Activated CD8-positive, alpha-beta T cell treated with anti-CD3 and anti-CD28 coated beads for 36 hours (primary cell): ENCODE data around the gene NRXN3. TPM values are rescaled to one million over a fixed set of nuclear protein-coding genes. Genes with fewer than 3 reads are reported as not detected.

ENCODE experiments used
- ATAC-seq: fragments of 200-7000 bp; cut with Tn5 transposase; one replicate; pipeline ENCODE4 v1.10.0; 2021; ENCODE audit warnings: mild to moderate bottlenecking, moderate library complexity
- CTCF ChIA-PET: fragments of 350-600 bp; sonication (Branson Sonifier 250); formaldehyde crosslinking; loops from one replicate; lab custom pipeline; 2021; ENCODE audit warnings: antibody characterized with exemption; lab: Charles Lee
- POLR2A ChIA-PET: fragments of 350-600 bp; sonication (Branson Sonifier 250); formaldehyde crosslinking; loops from one replicate; lab custom pipeline; 2021; ENCODE audit warnings: antibody characterized with exemption; lab: Charles Lee
- DNase-seq: peaks from one replicate; pipeline ENCODE4 v3.0.0-alpha.2; 2020
- H3K27ac Mint-ChIP-seq: one replicate; pipeline ENCODE4 v1.8.0; 2021; ENCODE audit warnings: mild to moderate bottlenecking, mixed read lengths
- H3K27me3 Mint-ChIP-seq: one replicate; pipeline ENCODE4 v1.8.0; 2021; ENCODE audit warnings: mixed read lengths
- H3K36me3 Mint-ChIP-seq: one replicate; pipeline ENCODE4 v1.8.0; 2021; ENCODE audit warnings: low read depth, mixed read lengths
- H3K4me1 Mint-ChIP-seq: one replicate; pipeline ENCODE4 v1.8.0; 2021; ENCODE audit warnings: low read depth, mixed read lengths
- H3K4me3 Mint-ChIP-seq: one replicate; pipeline ENCODE4 v1.8.0; 2021; ENCODE audit warnings: mild to moderate bottlenecking, moderate library complexity, mixed read lengths
- H3K9me3 Mint-ChIP-seq: one replicate; pipeline ENCODE4 v1.8.0; 2021; ENCODE audit warnings: mixed read lengths
- CTCF ChIP-seq: fragments of 200-600 bp; IDR thresholded peaks from one replicate; pipeline ENCODE4 v1.8.0; 2022; ENCODE audit warnings: antibody characterized with exemption, mild to moderate bottlenecking
- intact Hi-C: fragments of 100-400 bp; cut with micrococcal nuclease; formaldehyde crosslinking; loops from one replicate; pipeline ENCODE4 v1.10.0; 2022
- total RNA-seq, 2 experiments: library from RNA; stranded (reverse); gene quantifications; one replicate each; pipeline ENCODE4 v1.2.3, GENCODE V29; 2021

Gene NRXN3
- total RNA-seq, 2 experiments from 2014 or later = not detected

- no peak overlapping the region for H3K4me3 Mint-ChIP-seq
- no peaks in the 10 kb centered on the region for H3K4me1 Mint-ChIP-seq
- CTCF ChIA-PET = no interaction called here
- ATAC-seq (no peak), DNase-seq (no peak)
- POLR2A ChIA-PET = no interaction called here
- TF ChIP-seq CTCF = no peak
- no peaks in the 10 kb centered on the region for H3K27me3 Mint-ChIP-seq
- peaks cover 5% of the 10 kb centered on the region for H3K9me3 Mint-ChIP-seq
- intact Hi-C loops = no loop called here
- no peaks in the 10 kb centered on the region for H3K36me3 Mint-ChIP-seq
- no peak overlapping the region for H3K27ac Mint-ChIP-seq
Observed at GRCh38 chr14:79332504-79333197, 1162.5 kb downstream of the NRXN3 start.

- ChIA-PET CTCF (no interaction called here), POLR2A (no interaction called here)
- DNase-seq (no peak), ATAC-seq (no peak)
- Mint-ChIP-seq H3K27me3 (no peaks in the 10 kb centered on the region), H3K36me3 (no peaks in the 10 kb centered on the region), H3K4me3 (no peak overlapping the region), H3K9me3 (peaks cover 5% of the 10 kb centered on the region), H3K4me1 (no peaks in the 10 kb centered on the region), H3K27ac (no peak overlapping the region)
- no peak for TF ChIP-seq CTCF
- intact Hi-C loops = no loop called here
Observed at GRCh38 chr14:79333198-79333546, 1163.0 kb downstream of the NRXN3 start.

GRCh38 chr14:79334272-79334671, 1164.1 kb downstream of the NRXN3 start:
- TF ChIP-seq CTCF = no peak
- H3K9me3 Mint-ChIP-seq = peaks cover 5% of the 10 kb centered on the region
- no peaks in the 10 kb centered on the region for H3K4me1 Mint-ChIP-seq
- no peaks in the 10 kb centered on the region for H3K27me3 Mint-ChIP-seq
- no peak overlapping the region for H3K4me3 Mint-ChIP-seq
- POLR2A ChIA-PET = no interaction called here
- no peak overlapping the region for H3K27ac Mint-ChIP-seq
- CTCF ChIA-PET = no interaction called here
- DNase-seq = no peak
- intact Hi-C loops = no loop called here
- no peaks in the 10 kb centered on the region for H3K36me3 Mint-ChIP-seq
- no peak for ATAC-seq

- Mint-ChIP-seq H3K4me3 (no peak overlapping the region), H3K27ac (no peak overlapping the region), H3K4me1 (no peaks in the 10 kb centered on the region), H3K9me3 (peaks cover 3% of the 10 kb centered on the region), H3K27me3 (no peaks in the 10 kb centered on the region), H3K36me3 (no peaks in the 10 kb centered on the region)
- TF ChIP-seq CTCF = no peak
- ATAC-seq (no peak), DNase-seq (no peak)
- intact Hi-C loops = no loop called here
- ChIA-PET CTCF (no interaction called here), POLR2A (no interaction called here)
Observed at GRCh38 chr14:79337761-79338160, 1167.6 kb downstream of the NRXN3 start.

- Mint-ChIP-seq H3K27ac (no peak overlapping the region), H3K36me3 (no peaks in the 10 kb centered on the region), H3K27me3 (no peaks in the 10 kb centered on the region), H3K4me1 (no peaks in the 10 kb centered on the region), H3K9me3 (no peaks in the 10 kb centered on the region), H3K4me3 (no peak overlapping the region)
- ChIA-PET CTCF (no interaction called here), POLR2A (no interaction called here)
- DNase-seq (no peak), ATAC-seq (no peak)
- TF ChIP-seq CTCF = no peak
- intact Hi-C loops = no loop called here
Observed at GRCh38 chr14:79342942-79343341, 1172.8 kb downstream of the NRXN3 start.
